ENCODE results near the gene ARHGAP23. TPM values are rescaled to one million over a fixed set of nuclear protein-coding genes. Genes with fewer than 3 reads are reported as not detected.
A peak's percentile ranks its signal among the peaks of the same experiment; 100 is the strongest.

The ARHGAP23 gene
- polyA plus RNA-seq, 1 donor (not counting 4 experiments of a cell fraction or from before 2014, with no cell fraction given): 6.1 TPM

DNA sequence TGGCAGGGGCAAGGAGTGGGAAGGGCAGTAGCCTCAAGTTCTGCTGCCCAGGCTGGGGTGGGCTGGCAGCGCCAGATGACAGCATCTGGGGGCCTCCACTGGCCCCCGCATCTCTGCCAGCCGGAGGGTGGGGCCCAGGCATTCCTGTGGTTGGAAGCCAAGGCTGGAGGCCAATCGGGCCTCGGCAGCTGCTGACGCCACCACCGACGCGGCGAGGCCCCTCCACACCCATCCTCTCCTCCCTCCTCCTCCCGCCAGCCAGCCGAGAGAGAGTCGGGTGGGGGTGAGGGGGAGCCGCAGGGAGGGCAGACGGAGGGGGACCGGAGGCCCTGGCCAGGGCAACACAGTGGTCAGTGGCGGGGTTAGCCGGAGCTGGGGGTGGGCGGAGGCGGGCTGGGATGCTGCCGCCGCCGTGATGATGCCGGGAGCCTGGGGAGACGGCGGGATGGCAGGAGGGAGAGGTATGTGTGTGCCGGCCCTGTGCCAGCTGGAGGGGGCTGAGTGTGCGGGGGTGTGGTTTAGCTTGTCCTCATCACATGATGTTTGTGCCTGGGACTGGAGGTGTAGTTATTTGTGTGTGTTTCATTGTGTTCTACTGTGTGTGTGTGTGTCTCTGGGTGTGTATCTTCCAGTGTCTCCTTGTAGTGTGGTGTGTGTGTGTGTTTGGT, 36.6 kb downstream of the ARHGAP23 start:
- no peak for TF ChIP-seq EZH2 (IDR thresholded peaks at IDR 0.05; ENCODE audit: low read length)
- TF ChIP-seq, protein P1, sequence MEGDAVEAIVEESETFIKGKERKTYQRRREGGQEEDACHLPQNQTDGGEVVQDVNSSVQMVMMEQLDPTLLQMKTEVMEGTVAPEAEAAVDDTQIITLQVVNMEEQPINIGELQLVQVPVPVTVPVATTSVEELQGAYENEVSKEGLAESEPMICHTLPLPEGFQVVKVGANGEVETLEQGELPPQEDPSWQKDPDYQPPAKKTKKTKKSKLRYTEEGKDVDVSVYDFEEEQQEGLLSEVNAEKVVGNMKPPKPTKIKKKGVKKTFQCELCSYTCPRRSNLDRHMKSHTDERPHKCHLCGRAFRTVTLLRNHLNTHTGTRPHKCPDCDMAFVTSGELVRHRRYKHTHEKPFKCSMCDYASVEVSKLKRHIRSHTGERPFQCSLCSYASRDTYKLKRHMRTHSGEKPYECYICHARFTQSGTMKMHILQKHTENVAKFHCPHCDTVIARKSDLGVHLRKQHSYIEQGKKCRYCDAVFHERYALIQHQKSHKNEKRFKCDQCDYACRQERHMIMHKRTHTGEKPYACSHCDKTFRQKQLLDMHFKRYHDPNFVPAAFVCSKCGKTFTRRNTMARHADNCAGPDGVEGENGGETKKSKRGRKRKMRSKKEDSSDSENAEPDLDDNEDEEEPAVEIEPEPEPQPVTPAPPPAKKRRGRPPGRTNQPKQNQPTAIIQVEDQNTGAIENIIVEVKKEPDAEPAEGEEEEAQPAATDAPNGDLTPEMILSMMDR (optimal IDR thresholded peaks at IDR 0.05 in 1 of 3, IDR thresholded peaks at IDR 0.05 in 1 of 3, conservative IDR thresholded peaks at IDR 0.05 in 1 of 3; ENCODE audit: extremely low read depth in 1 of 3, insufficient read depth in 2 of 3, low read length in 3 of 3): no peak
- Histone ChIP-seq H3K27me3 (ENCODE audit: control insufficient read depth, extremely low read depth, insufficient read depth, low read length) (no peaks in the 10 kb centered on the region), H3K4me3 (ENCODE audit: control insufficient read depth in 2 of 3, extremely low read depth in 1 of 3, insufficient read depth in 2 of 3, low read depth in 1 of 3, low read length in 3 of 3) (peak overlapping the region; percentile 52 to 89 (median 67)), H3K9ac (ENCODE audit: control insufficient read depth, extremely low read depth, insufficient read depth, low read length) (peak overlapping the region; percentile 90), H3K36me3 (ENCODE audit: control insufficient read depth in 2 of 2, extremely low read depth in 1 of 2, insufficient read depth in 2 of 2, low read length in 2 of 2) (peaks cover 24 to 38% of the 10 kb centered on the region in 2 experiments), H3K79me2 (ENCODE audit: control insufficient read depth, insufficient read depth, low read length) (peaks cover 26% of the 10 kb centered on the region), H4K20me1 (ENCODE audit: control insufficient read depth, extremely low read depth, insufficient read depth, low read length) (no peaks in the 10 kb centered on the region), H2AFZ (ENCODE audit: control insufficient read depth, low read length) (peak overlapping the region; percentile 17), H3K4me2 (ENCODE audit: control insufficient read depth, extremely low read depth, insufficient read depth, low read depth, low read length) (peak overlapping the region; percentile 78), H3K9me3 (ENCODE audit: control insufficient read depth, low read depth, low read length) (no peaks in the 10 kb centered on the region), H3K4me1 (ENCODE audit: control insufficient read depth, extremely low read depth, insufficient read depth, low read length) (peaks cover 22% of the 10 kb centered on the region), H3K27ac (ENCODE audit: control insufficient read depth, insufficient read depth, low read length) (peak overlapping the region; percentile 92), H3K9me1 (ENCODE audit: control insufficient read depth, extremely low read depth, insufficient read depth, low read length) (no peaks in the 10 kb centered on the region)
- no peak for FAIRE-seq
- DNase-seq (ENCODE audit: low read depth, low spot score): peak; percentile 48
- dilution Hi-C loops (cut with MboI; ENCODE audit: extremely low pct_ligation_motif_present, low sequenced_read_pairs): no loop called here

GRCh38 chr17:38465391-38466345, 37.4 kb downstream of the ARHGAP23 start:
- no peaks in the 10 kb centered on the region for H4K20me1 ChIP-seq (ENCODE audit: control insufficient read depth, extremely low read depth, insufficient read depth, low read length)
- peak overlapping the region; percentile 92 for H3K27ac ChIP-seq (ENCODE audit: control insufficient read depth, insufficient read depth, low read length)
- DNase-seq (ENCODE audit: low read depth, low spot score): no peak
- FAIRE-seq: no peak
- H3K4me3 ChIP-seq (ENCODE audit: control insufficient read depth in 2 of 3, extremely low read depth in 1 of 3, insufficient read depth in 2 of 3, low read depth in 1 of 3, low read length in 3 of 3): peak overlapping the region; percentile 52 to 89 (median 67)
- H3K9me3 ChIP-seq (ENCODE audit: control insufficient read depth, low read depth, low read length): no peaks in the 10 kb centered on the region
- H3K4me1 ChIP-seq (ENCODE audit: control insufficient read depth, extremely low read depth, insufficient read depth, low read length): peaks cover 22% of the 10 kb centered on the region
- peaks cover 26 to 33% of the 10 kb centered on the region in 2 experiments for H3K36me3 ChIP-seq (ENCODE audit: control insufficient read depth in 2 of 2, extremely low read depth in 1 of 2, insufficient read depth in 2 of 2, low read length in 2 of 2)
- peak overlapping the region; percentile 17 for H2AFZ ChIP-seq (ENCODE audit: control insufficient read depth, low read length)
- TF ChIP-seq EZH2 (IDR thresholded peaks at IDR 0.05; ENCODE audit: low read length): no peak
- TF ChIP-seq, protein P1 (optimal IDR thresholded peaks at IDR 0.05 in 1 of 3, IDR thresholded peaks at IDR 0.05 in 1 of 3, conservative IDR thresholded peaks at IDR 0.05 in 1 of 3; ENCODE audit: extremely low read depth in 1 of 3, insufficient read depth in 2 of 3, low read length in 3 of 3): no peak
- dilution Hi-C loops (cut with MboI; ENCODE audit: extremely low pct_ligation_motif_present, low sequenced_read_pairs): no loop called here
- peak overlapping the region; percentile 78 for H3K4me2 ChIP-seq (ENCODE audit: control insufficient read depth, extremely low read depth, insufficient read depth, low read depth, low read length)
- peak overlapping the region; percentile 90 for H3K9ac ChIP-seq (ENCODE audit: control insufficient read depth, extremely low read depth, insufficient read depth, low read length)
- H3K9me1 ChIP-seq (ENCODE audit: control insufficient read depth, extremely low read depth, insufficient read depth, low read length): no peaks in the 10 kb centered on the region
- no peaks in the 10 kb centered on the region for H3K27me3 ChIP-seq (ENCODE audit: control insufficient read depth, extremely low read depth, insufficient read depth, low read length)
- H3K79me2 ChIP-seq (ENCODE audit: control insufficient read depth, insufficient read depth, low read length): peaks cover 26% of the 10 kb centered on the region

Data from keratinocyte (primary cell).